Naive B cell (primary cell): ENCODE measurements around the gene MACO1. TPM values are rescaled to one million over a fixed set of nuclear protein-coding genes. Genes with fewer than 3 reads are reported as not detected.
"Not testable (repeated sequence)": the region's sequence is repeated elsewhere in the genome, so short reads cannot be mapped to it uniquely, and the experiment has no call there.

Experiments used
- ATAC-seq, 2 donors: fragments of 150-1000 bp; cut with Tn5 transposase; 2 replicates each; pipeline ENCODE4 v1.10.0; 2021; ENCODE audit warnings: low read depth in 2 of 2, mild to moderate bottlenecking in 2 of 2, moderate library complexity in 2 of 2
- DNase-seq: peaks from one replicate; pipeline ENCODE4 v3.0.0; 2022
- H3K27ac Mint-ChIP-seq, 6 donors: one replicate each; pipeline ENCODE4 v1.8.0; 2020 to 2022; ENCODE audit warnings: mild to moderate bottlenecking in 6 of 6, mixed read lengths in 6 of 6, moderate library complexity in 5 of 6, inconsistent platforms in 2 of 6
- H3K27me3 Mint-ChIP-seq, 3 donors: one replicate each; pipeline ENCODE4 v1.8.0; 2021 to 2022; ENCODE audit warnings: mixed read lengths in 3 of 3, mild to moderate bottlenecking in 1 of 3
- H3K36me3 Mint-ChIP-seq, 2 donors: one replicate each; pipeline ENCODE4 v1.8.0; 2020 to 2022; ENCODE audit warnings: mixed read lengths in 2 of 2, inconsistent platforms in 1 of 2, mild to moderate bottlenecking in 1 of 2
- H3K4me1 Mint-ChIP-seq, 3 donors: one replicate each; pipeline ENCODE4 v1.8.0; 2020 to 2022; ENCODE audit warnings: mixed read lengths in 3 of 3, inconsistent platforms in 1 of 3, mild to moderate bottlenecking in 1 of 3, moderate library complexity in 1 of 3
- H3K4me3 Mint-ChIP-seq, 8 donors: one replicate each; pipeline ENCODE4 v1.8.0; 2020 to 2022; ENCODE audit warnings: mild to moderate bottlenecking in 8 of 8, mixed read lengths in 8 of 8, moderate library complexity in 8 of 8, inconsistent platforms in 2 of 8
- H3K9me3 Mint-ChIP-seq, 7 donors: one replicate each; pipeline ENCODE4 v1.8.0; 2020 to 2022; ENCODE audit warnings: mixed read lengths in 7 of 7, mild to moderate bottlenecking in 5 of 7, inconsistent platforms in 2 of 7, moderate library complexity in 1 of 7
- polyA plus RNA-seq, 6 donors: library from polyadenylated mRNA; unstranded; fragments of 300-500 nt; fragmentation: Illumina TruSeq; gene quantifications; one replicate each; pipeline ENCODE4 v1.2.3, GENCODE V29; 2021; ENCODE audit warnings: low read depth in 6 of 6

The MACO1 gene
- polyA plus RNA-seq, 6 donors from 2014 or later, result 2.7 to 9.9 (median 7.2) TPM

DNA sequence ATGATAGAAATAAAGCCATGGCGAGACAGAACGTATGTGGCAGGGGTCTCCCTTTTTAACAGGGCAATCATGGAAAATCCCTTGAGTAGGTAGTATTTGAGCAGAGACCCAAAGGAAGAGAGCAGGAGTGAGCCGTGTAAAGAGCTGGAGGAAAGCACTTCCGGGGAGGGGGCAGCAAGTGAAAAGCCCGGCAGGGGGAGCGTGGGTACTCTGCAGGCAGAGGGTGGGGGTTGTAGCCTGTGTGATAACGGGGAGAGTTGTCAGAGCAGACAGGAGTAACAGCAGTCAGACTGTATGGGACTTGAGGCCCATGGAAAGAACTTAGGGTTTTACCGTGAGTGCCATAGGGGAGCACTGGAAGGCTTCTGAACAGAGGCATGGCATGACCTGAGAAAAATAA is 61.6 kb downstream of the MACO1 start:
- no peak for ATAC-seq
- H3K27ac Mint-ChIP-seq, result peak overlapping the region in 1 of 6 donors; percentile 29

DNA sequence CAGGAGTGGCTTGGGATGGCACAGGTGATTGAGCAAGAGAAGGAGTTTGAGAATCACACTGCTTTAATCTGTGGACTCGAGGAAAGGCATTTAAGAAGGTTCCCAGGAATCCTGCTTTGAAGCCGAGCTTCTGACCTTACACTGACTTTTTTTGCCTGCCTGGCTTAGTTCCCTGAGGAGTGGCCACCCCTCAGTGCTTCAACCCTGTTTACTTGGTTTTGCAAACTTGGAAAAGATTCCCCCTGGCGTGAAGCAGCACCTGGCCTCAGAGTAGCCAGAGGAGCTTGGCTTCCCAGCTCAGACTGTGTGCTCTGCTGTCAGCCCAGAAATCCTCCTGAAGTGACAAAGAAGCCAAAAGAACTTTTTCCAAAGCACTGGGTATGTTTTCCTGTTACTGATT is 64.3 kb downstream of the MACO1 start:
- H3K36me3 Mint-ChIP-seq, result peaks cover 48 to 51% of the 10 kb centered on the region in 2 donors
- H3K27ac Mint-ChIP-seq, result peak overlapping the region in 1 of 6 donors; percentile 7
- H3K4me3 Mint-ChIP-seq, result no peak overlapping the region
- DNase-seq (no peak), ATAC-seq (no peak)
- no peaks in the 10 kb centered on the region for H3K9me3 Mint-ChIP-seq
- H3K27me3 Mint-ChIP-seq, result no peaks in the 10 kb centered on the region
- peaks cover 0 to 4% (median 0%) of the 10 kb centered on the region in 3 donors for H3K4me1 Mint-ChIP-seq

More for the DNA sequence above, 61.6 kb downstream of the MACO1 start:
- Mint-ChIP-seq H3K4me1 (peaks cover 0 to 4% (median 0%) of the 10 kb centered on the region in 3 donors), H3K9me3 (no peaks in the 10 kb centered on the region), H3K4me3 (peak overlapping the region in 1 of 8 donors; percentile 25), H3K36me3 (peaks cover 46 to 50% of the 10 kb centered on the region in 2 donors), H3K27me3 (no peaks in the 10 kb centered on the region)
- no peak for DNase-seq

DNA sequence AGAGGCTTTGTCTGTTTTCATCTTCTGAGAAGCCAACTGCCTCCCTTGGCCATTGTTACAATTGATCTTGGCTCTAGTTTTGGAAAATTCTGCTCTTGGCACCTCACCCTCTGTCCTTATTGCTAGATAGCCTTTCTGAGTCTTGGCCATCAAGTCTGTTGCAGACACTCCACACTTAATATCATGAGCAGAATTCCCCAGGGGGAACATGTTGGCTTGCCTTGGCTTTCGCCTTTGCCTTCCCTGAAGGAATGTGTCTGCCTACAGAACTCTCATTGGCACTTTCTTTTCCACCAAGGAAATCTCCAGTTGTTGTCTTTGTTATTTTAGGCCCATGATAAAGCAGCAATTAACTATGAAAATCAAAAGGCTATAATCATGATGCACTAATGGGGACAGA is 70.0 kb downstream of the MACO1 start:
- ATAC-seq (no peak), DNase-seq (no peak)
- H3K27me3 Mint-ChIP-seq, result peaks cover 1 to 3% (median 3%) of the 10 kb centered on the region in 3 donors
- H3K9me3 Mint-ChIP-seq, result no peaks in the 10 kb centered on the region
- no peak overlapping the region for H3K4me3 Mint-ChIP-seq
- peak overlapping the region in 1 of 6 donors; percentile 28 for H3K27ac Mint-ChIP-seq
- peaks cover 4 to 8% (median 8%) of the 10 kb centered on the region in 3 donors for H3K4me1 Mint-ChIP-seq
- peaks cover 15 to 22% of the 10 kb centered on the region in 2 donors for H3K36me3 Mint-ChIP-seq

DNA sequence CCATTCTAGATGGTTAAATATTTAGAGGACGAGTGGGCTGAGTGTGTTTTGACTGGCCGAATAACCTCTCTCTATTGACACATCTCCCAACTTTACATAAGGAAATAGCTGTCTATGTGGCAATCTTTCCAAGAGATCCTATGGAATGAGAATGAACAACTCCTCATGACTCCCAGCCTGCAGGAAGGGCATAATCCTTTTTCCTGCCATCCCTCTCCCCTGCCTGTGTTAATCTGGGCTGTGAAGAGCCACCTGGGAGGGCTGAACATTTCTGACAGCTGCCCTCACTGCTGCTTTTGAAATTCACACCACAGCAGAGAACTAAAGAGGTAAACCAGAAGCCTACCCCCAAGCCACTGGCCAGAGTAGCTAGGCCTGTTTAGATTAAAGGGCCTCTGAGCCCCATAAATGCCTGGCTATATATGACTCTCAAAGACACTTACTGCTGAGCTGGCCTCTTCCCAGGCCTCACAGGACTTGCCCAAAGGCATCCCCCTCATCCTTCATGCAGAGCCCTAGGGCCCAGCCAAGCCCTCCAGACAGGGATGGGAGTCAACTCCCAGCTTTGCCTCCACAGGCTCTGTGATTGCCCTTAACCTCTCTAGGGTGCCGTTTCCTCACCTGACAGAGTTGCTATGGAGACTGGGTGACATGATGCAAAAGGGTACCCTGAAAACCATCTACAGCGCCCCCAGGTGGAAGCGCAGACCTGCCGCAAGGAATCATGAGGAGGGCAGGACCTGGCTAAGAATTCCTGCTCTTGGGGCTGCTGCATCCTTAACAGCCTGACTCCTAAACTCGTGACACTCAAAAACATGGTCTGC is 70.8 kb downstream of the MACO1 start:
- Mint-ChIP-seq H3K36me3 (peaks cover 11 to 20% of the 10 kb centered on the region in 2 donors), H3K27ac (no peak overlapping the region)
- ATAC-seq, result no peak

DNA sequence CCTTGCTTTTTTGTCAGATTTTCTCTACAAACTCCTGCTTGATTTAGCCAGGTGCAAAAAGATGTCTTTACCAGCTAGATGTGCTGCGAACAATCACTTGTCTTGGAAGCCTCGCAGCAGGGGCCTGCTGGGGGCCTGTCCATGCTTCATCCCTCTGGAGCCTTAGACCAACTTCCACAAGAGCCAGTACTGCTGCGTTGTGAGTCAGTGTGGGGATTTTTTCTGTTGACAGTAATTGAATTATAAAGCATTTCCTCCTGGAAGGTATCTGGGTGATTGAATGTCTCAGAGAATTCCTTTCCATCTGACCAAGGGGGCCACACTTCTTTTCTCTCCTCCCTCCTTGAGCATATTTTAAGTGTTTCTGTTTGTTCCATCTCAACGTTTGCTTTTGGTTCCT is 72.3 kb downstream of the MACO1 start:
- DNase-seq (no peak), ATAC-seq (no peak)
- Mint-ChIP-seq H3K4me1 (peaks cover 8 to 11% (median 10%) of the 10 kb centered on the region in 3 donors), H3K27me3 (peaks cover 5 to 13% (median 11%) of the 10 kb centered on the region in 3 donors), H3K27ac (peak overlapping the region in 1 of 6 donors; percentile 75), H3K9me3 (no peaks in the 10 kb centered on the region), H3K36me3 (peaks cover 4 to 7% of the 10 kb centered on the region in 2 donors), H3K4me3 (no peak overlapping the region)

More for the DNA sequence above, 70.8 kb downstream of the MACO1 start:
- Mint-ChIP-seq H3K27me3 (peaks cover 5 to 10% (median 9%) of the 10 kb centered on the region in 3 donors), H3K4me1 (peaks cover 7 to 11% (median 10%) of the 10 kb centered on the region in 3 donors), H3K4me3 (no peak overlapping the region), H3K9me3 (no peaks in the 10 kb centered on the region)
- no peak for DNase-seq

DNA sequence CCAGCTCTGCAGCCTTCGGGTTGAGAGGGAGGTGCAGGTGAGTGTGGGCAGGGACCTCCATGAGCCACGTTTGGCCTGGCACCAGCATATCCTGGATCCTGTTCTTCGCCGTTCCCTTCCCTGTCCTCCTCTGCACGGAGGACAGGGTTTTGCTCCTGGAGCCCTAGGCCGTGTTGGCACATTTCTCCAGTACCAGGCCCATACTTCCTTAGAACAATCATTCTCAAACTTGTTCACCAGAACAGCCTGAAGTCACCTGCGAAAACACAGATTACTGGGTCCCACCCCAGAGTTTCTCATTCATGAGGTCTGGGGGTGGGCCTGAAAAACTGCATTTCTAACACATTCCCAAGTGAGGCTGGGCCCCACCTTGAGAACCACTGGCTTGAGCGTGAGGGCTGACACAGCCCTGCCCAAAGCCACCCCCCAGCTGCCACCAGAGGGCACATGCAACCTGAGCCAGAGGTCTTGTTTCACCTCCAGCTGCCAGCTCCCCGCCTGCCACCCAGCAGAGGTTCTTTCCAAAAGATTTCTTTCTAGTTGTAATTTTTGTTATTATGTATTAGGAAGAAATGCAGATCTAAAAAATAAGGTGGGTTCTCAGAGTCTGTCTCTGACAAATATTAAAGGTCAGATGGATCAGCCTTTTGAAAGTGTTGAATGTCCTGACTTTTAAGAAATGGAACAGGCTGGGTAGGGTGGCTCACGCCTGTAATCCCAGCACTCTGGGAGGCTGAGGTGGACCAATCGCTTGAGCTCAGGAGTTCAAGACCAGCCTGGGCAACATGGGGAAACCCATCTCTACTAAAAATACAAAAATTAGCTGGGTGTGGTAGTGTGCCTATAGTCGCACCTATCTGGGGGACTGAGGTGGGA is 73.1 kb downstream of the MACO1 start:
- ATAC-seq, result peak; percentile 70 to 79
- Mint-ChIP-seq H3K27ac (no peak overlapping the region), H3K9me3 (no peaks in the 10 kb centered on the region), H3K36me3 (no peaks in the 10 kb centered on the region), H3K4me1 (peaks cover 8 to 11% (median 10%) of the 10 kb centered on the region in 3 donors), H3K27me3 (peaks cover 5 to 13% (median 11%) of the 10 kb centered on the region in 3 donors), H3K4me3 (no peak overlapping the region)
- peak; percentile 40 for DNase-seq

DNA sequence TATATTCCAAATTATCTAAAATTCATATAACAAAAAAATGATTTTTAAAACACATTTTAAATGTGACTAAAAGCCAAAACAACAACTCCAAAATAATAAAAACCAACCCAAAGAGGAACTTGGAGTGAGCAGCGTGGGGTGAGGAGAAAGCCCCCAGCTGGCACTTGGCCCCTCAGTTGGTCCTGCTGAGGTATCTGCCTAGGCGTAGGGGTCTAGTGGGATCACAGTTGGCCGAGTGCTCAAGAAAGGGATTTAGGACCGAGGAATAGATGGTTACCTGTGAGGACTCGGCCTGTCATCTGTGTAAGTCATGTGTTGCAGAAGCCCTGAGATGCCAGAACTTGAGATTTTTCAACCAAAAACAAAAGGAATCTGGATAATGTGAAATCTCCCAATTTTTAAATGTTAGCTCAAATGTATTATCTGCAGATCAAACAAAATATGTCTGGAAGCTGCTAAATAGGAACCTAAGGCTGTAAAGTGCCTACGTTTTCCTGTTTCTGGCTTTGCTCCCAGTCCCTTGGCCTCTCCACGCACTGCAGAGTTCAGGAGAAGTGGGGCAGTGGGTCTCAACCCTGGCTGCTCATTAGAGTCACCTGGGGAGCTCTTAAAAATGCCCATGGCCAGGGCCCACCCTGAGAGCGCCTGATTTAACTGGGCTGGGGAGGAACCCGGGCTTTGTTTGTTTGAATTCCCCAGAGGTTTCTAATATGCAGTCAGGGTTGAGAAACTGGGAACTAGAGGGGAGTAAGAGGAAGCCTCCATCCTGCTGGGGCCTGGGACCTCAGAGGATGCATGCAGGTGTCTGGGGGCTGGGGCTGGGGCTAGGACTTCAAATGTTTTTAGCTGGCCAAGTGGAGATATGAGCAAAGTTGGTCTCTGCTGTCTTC is 74.3 kb downstream of the MACO1 start:
- H3K27ac Mint-ChIP-seq, result no peak overlapping the region
- DNase-seq, result no peak
- H3K4me3 Mint-ChIP-seq, result no peak overlapping the region
- ATAC-seq, result peak; percentile 30 to 52
- H3K36me3 Mint-ChIP-seq, result no peaks in the 10 kb centered on the region
- peaks cover 5 to 13% (median 11%) of the 10 kb centered on the region in 3 donors for H3K27me3 Mint-ChIP-seq
- peaks cover 8 to 11% (median 10%) of the 10 kb centered on the region in 3 donors for H3K4me1 Mint-ChIP-seq
- no peaks in the 10 kb centered on the region for H3K9me3 Mint-ChIP-seq

DNA sequence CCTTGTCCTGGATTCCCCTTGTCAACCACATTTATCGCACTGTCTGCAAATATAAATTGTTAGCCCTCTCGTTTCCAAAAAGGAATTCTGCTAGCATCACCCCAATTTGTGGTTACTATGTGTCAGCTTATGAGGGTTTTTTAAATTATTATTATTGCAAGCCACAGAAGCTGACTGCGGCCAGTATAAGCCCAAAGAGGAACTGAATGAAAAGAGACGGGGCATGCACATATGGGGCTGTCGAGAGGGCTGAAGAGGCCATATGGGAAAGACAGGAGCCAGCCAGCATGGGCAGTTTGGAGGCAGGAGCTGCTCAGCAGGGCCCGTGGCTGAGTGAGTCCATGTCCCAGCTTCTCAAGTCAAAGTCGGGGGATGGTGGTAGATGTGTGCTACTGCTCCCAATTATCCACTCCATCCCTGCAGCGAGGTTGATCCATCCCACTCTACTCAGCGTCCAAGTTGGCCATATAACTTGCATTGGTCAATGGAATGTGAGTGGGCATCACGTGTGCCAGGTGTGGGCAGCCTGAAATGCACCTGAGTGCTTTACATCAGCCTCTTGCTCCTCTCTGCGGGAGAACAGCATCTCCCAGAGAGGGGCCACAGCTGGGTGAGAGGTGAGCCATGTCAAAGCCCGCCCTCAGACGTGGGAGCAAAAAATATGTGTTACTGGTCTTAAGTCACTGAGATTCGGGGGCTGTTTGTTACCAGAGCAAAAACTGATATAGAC is 75.1 kb downstream of the MACO1 start:
- H3K36me3 Mint-ChIP-seq, result no peaks in the 10 kb centered on the region
- ATAC-seq, result no peak
- H3K4me3 Mint-ChIP-seq, result no peak overlapping the region
- DNase-seq, result no peak
- H3K4me1 Mint-ChIP-seq, result peaks cover 8 to 11% (median 10%) of the 10 kb centered on the region in 3 donors
- H3K27ac Mint-ChIP-seq, result peak overlapping the region in 2 of 6 donors; percentile 25 to 55
- peaks cover 5 to 13% (median 11%) of the 10 kb centered on the region in 3 donors for H3K27me3 Mint-ChIP-seq
- H3K9me3 Mint-ChIP-seq, result no peaks in the 10 kb centered on the region

DNA sequence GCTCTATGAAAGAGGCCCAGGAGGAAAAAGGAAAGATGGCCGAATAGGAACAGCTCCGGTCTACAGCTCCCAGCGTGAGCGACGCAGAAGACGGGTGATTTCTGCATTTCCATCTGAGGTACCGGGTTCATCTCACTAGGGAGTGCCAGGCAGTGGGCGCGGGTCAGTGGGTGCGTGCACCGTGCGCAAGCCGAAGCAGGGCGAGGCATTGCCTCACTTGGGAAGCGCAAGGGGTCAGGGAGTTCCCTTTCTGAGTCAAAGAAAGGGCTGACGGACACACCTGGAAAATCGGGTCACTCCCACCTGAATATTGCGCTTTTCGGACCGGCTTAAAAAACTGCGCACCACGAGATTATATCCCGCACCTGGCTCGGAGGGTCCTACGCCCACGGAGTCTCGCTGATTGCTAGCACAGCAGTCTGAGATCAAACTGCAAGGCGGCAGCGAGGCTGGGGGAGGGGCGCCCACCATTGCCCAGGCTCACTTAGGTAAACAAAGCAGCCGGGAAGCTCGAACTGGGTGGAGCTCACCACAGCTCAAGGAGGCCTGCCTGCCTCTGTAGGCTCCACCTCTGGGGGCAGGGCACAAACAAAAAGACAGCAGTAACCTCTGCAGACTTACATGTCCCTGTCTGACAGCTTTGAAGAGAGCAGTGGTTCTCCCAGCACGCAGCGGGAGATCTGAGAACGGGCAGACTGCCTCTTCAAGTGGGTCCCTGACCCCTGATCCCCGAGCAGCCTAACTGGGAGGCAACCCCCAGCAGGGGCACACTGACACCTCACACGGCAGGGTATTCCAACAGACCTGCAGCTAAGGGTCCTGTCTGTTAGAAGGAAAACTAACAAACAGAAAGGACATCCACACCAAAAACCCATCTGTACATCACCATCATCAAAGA is 76.1 kb downstream of the MACO1 start:
- not testable (repeated sequence) for ATAC-seq, H3K9me3 Mint-ChIP-seq, H3K36me3 Mint-ChIP-seq, DNase-seq, H3K4me3 Mint-ChIP-seq
- Mint-ChIP-seq H3K27me3 (peaks cover 5 to 13% (median 11%) of the 10 kb centered on the region in 3 donors), H3K27ac (peak overlapping the region in 1 of 6 donors; percentile 55), H3K4me1 (peaks cover 8 to 11% (median 10%) of the 10 kb centered on the region in 3 donors)

DNA sequence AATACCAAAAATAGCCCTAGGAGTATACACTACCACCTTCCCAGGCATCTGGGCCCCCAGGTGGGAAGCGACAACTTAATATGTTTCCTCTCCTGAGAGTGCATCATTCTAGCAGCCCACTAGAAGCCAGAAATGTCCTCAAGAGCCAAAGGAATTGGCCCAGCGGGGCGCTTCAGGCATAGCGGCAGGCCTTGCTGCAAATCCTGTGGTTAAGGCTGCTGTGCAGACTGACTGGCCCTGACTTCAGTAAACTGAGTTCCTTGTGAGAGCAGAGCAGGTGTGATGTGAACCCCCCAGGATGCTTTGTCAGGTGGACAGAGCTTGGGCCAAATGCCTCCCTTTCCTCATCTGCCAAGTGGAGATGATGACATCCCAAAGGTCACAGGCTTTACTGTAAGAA is 83.0 kb downstream of the MACO1 start:
- H3K4me1 Mint-ChIP-seq, result no peaks in the 10 kb centered on the region
- H3K36me3 Mint-ChIP-seq, result no peaks in the 10 kb centered on the region
- peak overlapping the region in 1 of 6 donors; percentile 9 for H3K27ac Mint-ChIP-seq
- H3K27me3 Mint-ChIP-seq, result peaks cover 0 to 5% (median 0%) of the 10 kb centered on the region in 3 donors
- ATAC-seq (no peak), DNase-seq (no peak)
- H3K9me3 Mint-ChIP-seq, result peaks cover 0 to 10% (median 0%) of the 10 kb centered on the region in 7 donors
- H3K4me3 Mint-ChIP-seq, result no peak overlapping the region

DNA sequence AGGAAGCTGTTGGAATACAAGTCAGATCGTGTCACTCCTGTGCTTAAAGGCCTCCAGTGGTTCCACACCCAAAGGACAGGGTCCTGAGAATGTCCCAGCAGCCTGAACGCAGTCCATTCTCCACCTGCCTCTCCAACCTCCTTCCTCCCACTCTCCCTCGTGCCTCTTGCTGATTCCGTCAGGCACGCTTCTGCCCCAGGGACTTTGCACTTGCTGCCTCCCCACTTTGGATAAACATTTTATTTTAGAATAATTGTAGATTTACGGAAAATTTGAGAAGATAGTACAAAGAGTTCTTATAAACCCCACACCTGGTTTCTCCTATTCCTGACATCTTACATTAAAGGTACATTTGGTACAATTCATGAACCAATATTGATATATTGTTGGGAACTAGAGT is 84.3 kb downstream of the MACO1 start:
- DNase-seq (no peak), ATAC-seq (no peak)
- H3K27ac Mint-ChIP-seq, result peak overlapping the region in 1 of 6 donors; percentile 35
- peaks cover 0 to 5% (median 0%) of the 10 kb centered on the region in 3 donors for H3K27me3 Mint-ChIP-seq
- peaks cover 0 to 10% (median 0%) of the 10 kb centered on the region in 7 donors for H3K9me3 Mint-ChIP-seq
- no peaks in the 10 kb centered on the region for H3K36me3 Mint-ChIP-seq
- no peaks in the 10 kb centered on the region for H3K4me1 Mint-ChIP-seq
- H3K4me3 Mint-ChIP-seq, result no peak overlapping the region
